ENCODE results near the gene RTEL1.

DNA sequence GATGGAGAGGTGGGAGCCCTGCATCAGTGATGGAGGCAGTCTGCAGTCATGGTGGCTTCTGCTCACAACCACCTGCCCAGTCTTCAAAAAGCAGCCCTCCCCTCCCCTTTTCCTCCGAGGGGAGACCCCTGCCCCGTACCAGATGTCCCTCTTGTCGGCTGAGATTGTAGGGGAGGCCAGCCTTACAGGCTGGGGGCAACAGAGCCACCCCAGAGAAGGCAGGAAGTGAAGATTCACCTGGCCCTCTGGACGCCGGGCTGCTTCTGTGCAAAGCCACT, 42.9 kb downstream of the RTEL1 start:
- TF ChIP-seq, protein P1, sequence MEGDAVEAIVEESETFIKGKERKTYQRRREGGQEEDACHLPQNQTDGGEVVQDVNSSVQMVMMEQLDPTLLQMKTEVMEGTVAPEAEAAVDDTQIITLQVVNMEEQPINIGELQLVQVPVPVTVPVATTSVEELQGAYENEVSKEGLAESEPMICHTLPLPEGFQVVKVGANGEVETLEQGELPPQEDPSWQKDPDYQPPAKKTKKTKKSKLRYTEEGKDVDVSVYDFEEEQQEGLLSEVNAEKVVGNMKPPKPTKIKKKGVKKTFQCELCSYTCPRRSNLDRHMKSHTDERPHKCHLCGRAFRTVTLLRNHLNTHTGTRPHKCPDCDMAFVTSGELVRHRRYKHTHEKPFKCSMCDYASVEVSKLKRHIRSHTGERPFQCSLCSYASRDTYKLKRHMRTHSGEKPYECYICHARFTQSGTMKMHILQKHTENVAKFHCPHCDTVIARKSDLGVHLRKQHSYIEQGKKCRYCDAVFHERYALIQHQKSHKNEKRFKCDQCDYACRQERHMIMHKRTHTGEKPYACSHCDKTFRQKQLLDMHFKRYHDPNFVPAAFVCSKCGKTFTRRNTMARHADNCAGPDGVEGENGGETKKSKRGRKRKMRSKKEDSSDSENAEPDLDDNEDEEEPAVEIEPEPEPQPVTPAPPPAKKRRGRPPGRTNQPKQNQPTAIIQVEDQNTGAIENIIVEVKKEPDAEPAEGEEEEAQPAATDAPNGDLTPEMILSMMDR (IDR thresholded peaks at IDR 0.05; ENCODE audit: low read length), result no peak
- no peak for TF ChIP-seq EZH2phosphoT487 (IDR thresholded peaks at IDR 0.05; ENCODE audit: low read length)

Data from MM.1S (cell line).